OCI-LY7 (cell line): ENCODE data around the gene MAGIX. TPM values are rescaled to one million over a fixed set of nuclear protein-coding genes. Genes with fewer than 3 reads are reported as not detected.

Experiments
- BruUV-seq: library from RNA; stranded (reverse); fragments of 400-500 nt; replicated peaks from 2 replicates; lab custom pipeline; 2021; lab: Mats Ljungman, UMichigan
- CTCF ChIA-PET: fragments of 300-600 bp; sonication (Branson Sonifier 250); formaldehyde crosslinking; loops from one replicate; lab custom pipeline; 2022; ENCODE audit warnings: antibody characterized with exemption; ENCODE audit not compliant: unreplicated experiment; lab: Charles Lee
- POLR2A ChIA-PET: fragments of 300-600 bp; sonication (Branson Sonifier 250); formaldehyde crosslinking; loops from one replicate; lab custom pipeline; 2022; ENCODE audit warnings: antibody characterized with exemption; lab: Charles Lee
- DNase-seq: peaks from one replicate; pipeline ENCODE4 v3.0.0-alpha.2; 2015; ENCODE audit warnings: low spot score
- H2AFZ ChIP-seq: fragments of 200-600 bp; sonication (generic), shearing (Covaris generic); 2 replicates; pipeline ENCODE4 v1.6.1; 2014; ENCODE audit warnings: mild to moderate bottlenecking, antibody characterized with exemption, low read length, moderate library complexity
- H3K27ac ChIP-seq: fragments of 200-600 bp; sonication (generic); 2 replicates; pipeline ENCODE4 v1.5.1; 2014; ENCODE audit warnings: mixed run types, low read depth, mild to moderate bottlenecking, moderate library complexity, low read length, inconsistent platforms; ENCODE audit not compliant: poor library complexity, severe bottlenecking
- H3K36me3 ChIP-seq: fragments of 200-600 bp; sonication (generic); 2 replicates; pipeline ENCODE4 v1.6.1; 2014; ENCODE audit warnings: mild to moderate bottlenecking, antibody characterized with exemption, low read length, moderate library complexity, mixed read lengths; ENCODE audit not compliant: insufficient read depth
- H3K4me1 ChIP-seq: fragments of 200-600 bp; sonication (generic); 2 replicates; pipeline ENCODE4 v1.5.1; 2014; ENCODE audit warnings: mild to moderate bottlenecking, low read length; ENCODE audit not compliant: insufficient read depth, poor library complexity, severe bottlenecking
- H3K4me2 ChIP-seq: fragments of 200-600 bp; sonication (generic); 2 replicates; pipeline ENCODE4 v1.6.1; 2014; ENCODE audit warnings: mild to moderate bottlenecking, low read length
- H3K4me3 ChIP-seq: fragments of 200-600 bp; sonication (generic); 2 replicates; pipeline ENCODE4 v1.5.1; 2014; ENCODE audit warnings: mild to moderate bottlenecking, low read depth, low read length; ENCODE audit not compliant: poor library complexity, severe bottlenecking
- H3K79me2 ChIP-seq: fragments of 200-600 bp; sonication (generic); 2 replicates; pipeline ENCODE4 v1.6.1; 2016; ENCODE audit warnings: low read depth, mild to moderate bottlenecking, low read length, moderate library complexity, mixed read lengths; ENCODE audit not compliant: insufficient read depth
- H3K9me2 ChIP-seq: fragments of 200-600 bp; sonication (generic); 2 replicates; pipeline ENCODE4 v1.6.1; 2016; ENCODE audit warnings: mild to moderate bottlenecking, low read length, mixed read lengths; ENCODE audit not compliant: insufficient read depth
- H3K9me3 ChIP-seq: fragments of 200-600 bp; sonication (generic); 2 replicates; pipeline ENCODE4 v1.6.1; 2014; ENCODE audit warnings: mild to moderate bottlenecking, mixed run types, low read length, mixed read lengths
- H4K20me1 ChIP-seq: fragments of 200-600 bp; sonication (generic); 2 replicates; pipeline ENCODE4 v1.6.1; 2014; ENCODE audit warnings: mild to moderate bottlenecking, antibody characterized with exemption, low read length, moderate library complexity, mixed read lengths; ENCODE audit not compliant: insufficient read depth
- EZH2phosphoT487 ChIP-seq: fragments of 200-600 bp; sonication (generic); IDR thresholded peaks from 2 replicates; pipeline ENCODE4 v1.6.1; 2018; ENCODE audit warnings: low read depth, borderline replicate concordance, mild to moderate bottlenecking, mixed run types, antibody characterized with exemption, low read length, moderate library complexity, mixed read lengths
- intact Hi-C: fragments of 100-400 bp; cut with micrococcal nuclease; formaldehyde crosslinking; loops from one replicate; pipeline ENCODE4 v1.10.0; 2022; ENCODE audit not compliant: unreplicated experiment
- total RNA-seq, 2 experiments: library from RNA; depleted of rRNA in 1 of 2; stranded (reverse); fragments of >200 nt in 1 of 2; shearing (Covaris generic) in 1 of 2; gene quantifications; 2 replicates each; pipeline ENCODE4 v1.2.3, GENCODE V29; 2014 to 2022
- TF ChIP-seq, protein P1 (sequence below): fragments of 200-600 bp; sonication (generic); conservative IDR thresholded peaks from 2 replicates; pipeline ENCODE4 v1.5.1; 2014; ENCODE audit warnings: mild to moderate bottlenecking, antibody characterized with exemption, low read length, moderate library complexity, mixed read lengths

MAGIX gene
- total RNA-seq, 2 experiments from 2014 or later, result 0.85 to 1.7 TPM

DNA sequence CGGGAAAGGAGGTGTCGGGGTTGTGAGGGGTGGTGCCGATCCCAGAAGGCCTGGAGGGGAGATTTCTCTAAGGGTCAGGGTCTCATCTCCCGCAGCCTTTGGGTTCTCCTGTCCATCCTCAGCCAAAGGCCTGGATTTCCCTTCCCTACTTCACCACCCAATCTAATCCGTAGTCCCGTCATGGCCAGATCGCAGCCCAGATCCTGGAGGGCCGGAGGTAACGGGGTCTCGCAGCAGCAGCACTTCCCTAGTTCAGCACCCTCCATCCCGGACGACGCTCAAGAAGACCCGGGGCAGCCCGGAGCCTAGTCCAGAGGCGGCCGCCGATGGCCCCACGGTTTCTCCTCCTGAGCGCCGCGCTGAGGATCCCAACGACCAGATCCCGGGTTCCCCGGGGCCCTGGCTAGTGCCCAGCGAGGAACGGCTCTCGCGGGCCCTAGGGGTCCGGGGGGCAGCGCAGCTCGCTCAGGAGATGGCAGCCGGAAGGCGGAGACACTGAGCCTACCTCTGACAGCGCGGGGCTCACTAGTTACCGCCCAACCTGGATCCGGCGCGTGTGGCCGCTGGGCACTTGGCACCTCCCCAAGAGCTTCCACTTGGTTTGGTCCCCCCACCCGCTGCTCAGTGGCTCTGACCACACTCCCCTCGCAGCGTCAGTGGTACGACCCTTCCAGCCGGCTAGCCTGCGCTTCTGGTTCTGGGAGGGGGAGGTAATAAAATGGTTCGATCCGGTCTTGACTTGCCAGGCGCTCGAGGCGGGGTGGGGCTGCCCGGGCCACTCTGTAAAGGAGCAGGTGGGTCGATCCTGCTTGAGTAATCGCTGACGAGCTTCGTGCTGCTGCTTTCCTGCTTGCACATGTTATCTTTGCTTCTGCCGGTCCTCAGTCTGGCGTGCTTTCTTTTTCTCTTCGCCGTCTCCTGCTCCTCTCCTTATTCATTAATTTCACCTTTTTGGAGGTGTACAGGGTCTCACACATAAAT lies 3.6 kb downstream of the MAGIX start:
- Histone ChIP-seq H3K9me2 (no peaks in the 10 kb centered on the region), H3K4me1 (peaks cover 45% of the 10 kb centered on the region), H4K20me1 (no peaks in the 10 kb centered on the region), H3K4me3 (peak overlapping the region; percentile 62), H3K9me3 (no peaks in the 10 kb centered on the region), H3K27ac (peak overlapping the region; percentile 83), H2AFZ (peak overlapping the region; percentile 31; the same call in 1 of the 2 replicates), H3K79me2 (no peaks in the 10 kb centered on the region), H3K36me3 (no peaks in the 10 kb centered on the region), H3K4me2 (peak overlapping the region; percentile 87)
- POLR2A ChIA-PET, result interaction anchor here (0.5 to 2.1 kb wide), 5 partner anchors 11 to 200 kb away, joined by 3 to 4 read pairs (median 3); no protein-coding TSS in a partner anchor
- no TSS peak for BruUV-seq
- TF ChIP-seq, protein P1, sequence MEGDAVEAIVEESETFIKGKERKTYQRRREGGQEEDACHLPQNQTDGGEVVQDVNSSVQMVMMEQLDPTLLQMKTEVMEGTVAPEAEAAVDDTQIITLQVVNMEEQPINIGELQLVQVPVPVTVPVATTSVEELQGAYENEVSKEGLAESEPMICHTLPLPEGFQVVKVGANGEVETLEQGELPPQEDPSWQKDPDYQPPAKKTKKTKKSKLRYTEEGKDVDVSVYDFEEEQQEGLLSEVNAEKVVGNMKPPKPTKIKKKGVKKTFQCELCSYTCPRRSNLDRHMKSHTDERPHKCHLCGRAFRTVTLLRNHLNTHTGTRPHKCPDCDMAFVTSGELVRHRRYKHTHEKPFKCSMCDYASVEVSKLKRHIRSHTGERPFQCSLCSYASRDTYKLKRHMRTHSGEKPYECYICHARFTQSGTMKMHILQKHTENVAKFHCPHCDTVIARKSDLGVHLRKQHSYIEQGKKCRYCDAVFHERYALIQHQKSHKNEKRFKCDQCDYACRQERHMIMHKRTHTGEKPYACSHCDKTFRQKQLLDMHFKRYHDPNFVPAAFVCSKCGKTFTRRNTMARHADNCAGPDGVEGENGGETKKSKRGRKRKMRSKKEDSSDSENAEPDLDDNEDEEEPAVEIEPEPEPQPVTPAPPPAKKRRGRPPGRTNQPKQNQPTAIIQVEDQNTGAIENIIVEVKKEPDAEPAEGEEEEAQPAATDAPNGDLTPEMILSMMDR, result peak; percentile 47
- TF ChIP-seq EZH2phosphoT487, result no peak
- DNase-seq, result peak; percentile 88
- CTCF ChIA-PET, result interaction anchor here (0.7 to 2.6 kb wide), 3 partner anchors 10 to 25 kb away, joined by 3 to 9 read pairs (median 8); partner anchors contain the start of gene PRICKLE3
- intact Hi-C loops, result loop anchor here (2.0 kb wide), 1 partner anchor 25 kb away; no protein-coding TSS in a partner anchor

DNA sequence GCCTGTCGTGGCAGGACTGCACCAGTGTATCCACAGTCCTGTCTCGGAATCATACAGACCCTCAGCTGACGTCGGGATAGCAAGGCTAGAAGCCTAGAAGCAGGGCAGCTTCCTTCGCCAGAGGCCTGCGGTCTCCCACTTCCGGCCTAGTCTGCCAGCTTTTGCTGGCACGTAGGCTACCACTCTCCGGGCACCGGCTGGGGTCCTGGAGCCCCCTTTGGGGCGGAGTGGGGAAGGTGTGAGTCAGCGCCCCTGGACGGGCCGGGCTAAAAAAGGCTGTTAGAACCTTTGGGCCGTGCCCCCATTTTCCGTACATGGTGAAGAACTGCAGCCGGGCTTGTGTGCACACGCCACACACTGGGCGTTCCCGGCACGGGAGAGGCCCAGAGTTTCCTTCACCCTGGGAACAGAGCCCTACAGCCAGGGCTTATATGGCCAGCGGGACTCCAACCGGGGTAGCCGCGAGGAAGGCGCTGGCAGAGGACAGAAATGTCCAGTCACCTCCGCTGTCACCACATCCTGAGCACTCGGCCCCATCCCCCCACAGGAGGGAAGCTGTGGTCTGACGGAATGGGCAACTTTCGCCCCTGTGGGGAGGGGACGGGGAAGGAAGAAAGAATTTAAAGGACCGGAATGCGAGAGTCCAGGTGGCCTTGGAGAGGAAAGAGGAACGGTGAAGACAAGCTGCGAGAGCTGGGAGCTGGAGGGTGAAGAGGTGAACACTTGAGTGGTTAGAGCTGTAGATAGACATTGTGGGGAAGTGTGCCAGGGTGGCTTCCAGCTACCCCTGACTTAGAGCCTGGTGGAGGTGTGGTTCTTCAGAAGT lies 4.6 kb downstream of the MAGIX start:
- CTCF ChIA-PET, result interaction anchor here (0.7 to 2.6 kb wide), 3 partner anchors 11 to 24 kb away, joined by 3 to 9 read pairs (median 8); partner anchors contain the start of gene PRICKLE3
- H3K9me3 ChIP-seq, result no peaks in the 10 kb centered on the region
- intact Hi-C loops, result loop anchor here (2.0 kb wide), 1 partner anchor 24 kb away; no protein-coding TSS in a partner anchor
- no peaks in the 10 kb centered on the region for H3K79me2 ChIP-seq
- peak; percentile 69 for DNase-seq
- TF ChIP-seq EZH2phosphoT487, result no peak
- TF ChIP-seq, protein P1, result no peak
- H3K9me2 ChIP-seq, result no peaks in the 10 kb centered on the region
- peak overlapping the region; percentile 83 for H3K27ac ChIP-seq
- no TSS peak for BruUV-seq
- H2AFZ ChIP-seq, result peak overlapping the region; percentile 31; the same call in 1 of the 2 replicates
- H3K4me3 ChIP-seq, result peak overlapping the region; percentile 62
- peak overlapping the region; percentile 87 for H3K4me2 ChIP-seq
- POLR2A ChIA-PET, result interaction anchor here (1.1 to 2.1 kb wide), 6 partner anchors 11 to 102 kb away, joined by 3 to 13 read pairs (median 4); no protein-coding TSS in a partner anchor
- H3K4me1 ChIP-seq, result peaks cover 49% of the 10 kb centered on the region
- no peaks in the 10 kb centered on the region for H4K20me1 ChIP-seq
- no peaks in the 10 kb centered on the region for H3K36me3 ChIP-seq
